ENCODE data around the gene DEFB116. TPM values are rescaled to one million over a fixed set of nuclear protein-coding genes. Genes with fewer than 3 reads are reported as not detected.
"Not testable (repeated sequence)": the region's sequence is repeated elsewhere in the genome, so short reads cannot be mapped to it uniquely, and the experiment has no call there.

Gene DEFB116
- not detected in 2 replicates for total RNA-seq (2014; rRNA removed; shearing (Covaris generic))

- DNase-seq (ENCODE audit: low read depth) = no peak
These were observed at the start of gene DEFB116 for GRCh38 chr20:31308535-31309162. Gene DEFB116 (minus strand): TSS chr20:31308585. CDS start chr20:31308585, 0 bp downstream.

GRCh38 chr20:31355981-31356380 lies 47.6 kb upstream of the DEFB116 start:
- DNase-seq (ENCODE audit: low read depth) = peak; percentile 77

GRCh38 chr20:31341470-31341869 lies 33.1 kb upstream of the DEFB116 start:
- DNase-seq (ENCODE audit: low read depth) = no peak

- no peak for DNase-seq (ENCODE audit: low read depth)
These were observed 22.5 kb upstream of the DEFB116 start for GRCh38 chr20:31330893-31331292.

- DNase-seq (ENCODE audit: low read depth) = no peak
These were observed 14.1 kb upstream of the DEFB116 start for GRCh38 chr20:31322504-31322903.

- DNase-seq (ENCODE audit: low read depth) = not testable (repeated sequence)
These were observed 23.4 kb downstream of the DEFB116 start for GRCh38 chr20:31284964-31285363.

GRCh38 chr20:31278178-31278577 lies 30.2 kb downstream of the DEFB116 start:
- DNase-seq (ENCODE audit: low read depth) = no peak

- DNase-seq (ENCODE audit: low read depth) = no peak
These were observed 33.9 kb downstream of the DEFB116 start for GRCh38 chr20:31274441-31274840.

GRCh38 chr20:31260326-31260932 lies 48.0 kb downstream of the DEFB116 start:
- DNase-seq (ENCODE audit: low read depth) = no peak

GRCh38 chr20:31257364-31257763 lies 51.0 kb downstream of the DEFB116 start, which contains the start of gene DEFB115:
Gene DEFB115 (plus strand): TSS chr20:31257664. CDS start chr20:31257664, 0 bp downstream.
- no peak for DNase-seq (ENCODE audit: low read depth)

- DNase-seq (ENCODE audit: low read depth) = no peak
These were observed 51.4 kb downstream of the DEFB116 start for GRCh38 chr20:31256959-31257358.

Other genes with a start within 250 kb of the DEFB116 start
- not detected in 2 replicates for gene DEFB115, start 50.9 kb downstream of the DEFB116 start, total RNA-seq (2014; rRNA removed; shearing (Covaris generic))
- gene DEFB118, start 60.0 kb upstream of the DEFB116 start, total RNA-seq (2014; rRNA removed; shearing (Covaris generic)) = not detected in 2 replicates
- not detected in 2 replicates for gene DEFB119, start 82.0 kb upstream of the DEFB116 start, total RNA-seq (2014; rRNA removed; shearing (Covaris generic))
- gene DEFB121, start 97.6 kb upstream of the DEFB116 start, total RNA-seq (2014; rRNA removed; shearing (Covaris generic)) = not detected in 2 replicates
- gene DEFB123, start 132.0 kb upstream of the DEFB116 start, total RNA-seq (2014; rRNA removed; shearing (Covaris generic)) = not detected in 2 replicates
- not detected in 2 replicates for gene DEFB124, start 166.5 kb upstream of the DEFB116 start, total RNA-seq (2014; rRNA removed; shearing (Covaris generic))
- not detected in 2 replicates for gene REM1, start 166.7 kb upstream of the DEFB116 start, total RNA-seq (2014; rRNA removed; shearing (Covaris generic))
- gene HM13, start 205.9 kb upstream of the DEFB116 start, total RNA-seq (2014; rRNA removed; shearing (Covaris generic)) = 25.7 and 34.8 TPM in 2 replicates